GM18907 (cell line): ENCODE data around the gene NYAP2.

ENCODE experiments used
- ATAC-seq: cut with Tn5 transposase; IDR thresholded peaks from one replicate; pipeline ENCODE4 v1.9.1; 2021; ENCODE audit warnings: mild to moderate bottlenecking, moderate library complexity; ENCODE audit not compliant: unreplicated experiment

NYAP2 gene

DNA sequence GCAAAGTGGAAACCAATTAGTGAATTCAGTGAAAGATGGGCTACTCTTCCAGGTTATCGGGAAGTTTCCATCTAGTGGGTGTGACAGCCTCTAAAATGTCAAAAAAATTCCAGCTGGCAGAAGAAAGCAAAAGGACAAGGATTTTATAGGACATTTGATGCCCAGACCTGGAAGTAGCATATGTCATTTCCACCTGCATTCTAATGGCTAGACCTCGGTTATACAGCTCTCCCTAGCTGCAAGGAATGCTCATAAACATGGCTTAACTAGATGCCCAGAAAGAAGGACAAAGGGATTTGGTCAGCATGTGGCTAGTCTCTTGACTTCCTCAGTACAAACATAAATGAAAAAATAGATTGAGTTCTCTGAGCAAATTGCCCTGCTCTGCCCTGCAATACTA lies 215.4 kb downstream of the NYAP2 start:
- ATAC-seq, result no peak

DNA sequence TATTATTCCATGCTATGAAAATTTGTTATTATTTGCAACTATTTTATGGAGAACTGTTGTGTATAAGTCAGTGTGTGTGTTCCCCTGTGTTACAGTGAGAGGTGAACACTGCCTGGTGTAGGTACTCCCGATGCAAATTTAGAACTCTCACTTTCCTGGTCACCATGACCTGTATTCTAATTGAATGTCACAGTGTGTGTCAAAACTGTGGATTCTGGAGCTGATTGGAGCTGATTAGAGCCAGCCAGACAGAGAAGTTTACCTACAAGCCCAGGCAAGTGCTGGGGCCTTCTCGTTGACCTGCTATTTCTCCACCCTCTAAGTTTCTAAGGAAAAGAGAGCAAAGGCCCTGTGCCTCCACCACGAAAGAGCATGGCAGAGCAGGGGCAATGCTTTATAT lies 216.0 kb downstream of the NYAP2 start:
- ATAC-seq, result no peak

- no peak for ATAC-seq
Measured at GRCh38 chr2:225616372-225616771, 216.9 kb downstream of the NYAP2 start.

GRCh38 chr2:225616848-225617247 lies 217.3 kb downstream of the NYAP2 start:
- ATAC-seq, result no peak

DNA sequence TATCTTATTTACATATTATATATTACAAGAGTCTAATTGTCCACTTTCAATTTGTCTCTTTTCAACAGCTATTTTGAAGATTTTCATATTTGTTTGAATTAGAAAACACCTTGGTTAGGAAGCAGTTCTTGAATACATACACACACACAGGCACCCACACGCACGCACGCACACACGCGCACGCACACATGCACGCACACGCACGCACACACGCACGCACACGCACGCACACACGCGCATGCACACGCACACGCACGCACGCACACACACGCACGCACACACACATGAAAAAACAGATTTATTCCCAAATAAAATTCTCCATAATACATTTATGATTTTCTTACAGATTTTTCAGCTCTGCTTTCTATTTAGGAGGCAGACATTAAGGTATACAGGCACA lies 220.7 kb downstream of the NYAP2 start:
- no peak for ATAC-seq

- no peak for ATAC-seq
Measured at GRCh38 chr2:225630824-225631533, 231.5 kb downstream of the NYAP2 start.

GRCh38 chr2:225632351-225632750 lies 232.8 kb downstream of the NYAP2 start:
- no peak for ATAC-seq

GRCh38 chr2:225636558-225636957 lies 237.0 kb downstream of the NYAP2 start:
- no peak for ATAC-seq

- no peak for ATAC-seq
Measured at GRCh38 chr2:225637259-225637658, 237.7 kb downstream of the NYAP2 start.

DNA sequence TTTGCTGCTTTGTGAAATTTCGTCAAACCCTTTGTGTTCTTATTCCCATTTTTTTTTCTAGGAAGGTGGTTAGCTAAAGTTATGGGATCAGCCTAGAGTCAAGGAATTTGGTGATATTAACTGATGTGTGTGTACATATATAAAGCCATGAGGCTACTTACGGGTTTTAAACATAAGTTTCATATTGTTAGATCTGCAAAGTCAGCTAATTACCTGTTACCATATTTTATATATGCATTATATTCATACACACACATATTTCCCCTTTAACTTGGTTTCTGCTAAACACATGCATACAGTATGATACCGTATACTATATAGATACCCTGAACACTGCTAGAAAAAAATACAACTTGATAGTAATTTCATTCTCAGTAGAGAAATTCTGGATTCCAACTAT lies 241.0 kb downstream of the NYAP2 start:
- ATAC-seq, result no peak

DNA sequence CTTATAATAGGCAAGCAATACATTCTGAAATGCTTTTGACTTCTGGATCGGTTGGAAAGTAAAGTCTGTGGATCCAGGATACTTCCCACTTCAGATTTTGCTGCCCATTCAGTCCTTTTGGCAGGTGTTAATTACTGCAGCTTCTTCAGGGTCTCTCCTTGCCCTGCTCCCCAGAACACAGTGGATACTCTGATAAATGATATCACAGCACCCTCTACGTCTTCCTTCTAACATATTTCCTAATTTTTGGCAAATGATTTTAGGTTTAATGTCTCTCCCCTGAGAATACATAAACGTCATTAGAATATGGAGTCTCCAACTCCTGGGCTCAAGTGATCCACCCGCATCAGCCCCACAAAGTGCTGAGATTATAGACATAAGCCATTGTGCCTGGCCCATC lies 249.8 kb downstream of the NYAP2 start:
- no peak for ATAC-seq

- ATAC-seq, result no peak
Measured at GRCh38 chr2:225650041-225650440, 250.5 kb downstream of the NYAP2 start.

GRCh38 chr2:225660262-225661131 lies 261.0 kb downstream of the NYAP2 start:
- peak; percentile 92 for ATAC-seq

GRCh38 chr2:225662101-225662500 lies 262.6 kb downstream of the NYAP2 start:
- ATAC-seq, result no peak

DNA sequence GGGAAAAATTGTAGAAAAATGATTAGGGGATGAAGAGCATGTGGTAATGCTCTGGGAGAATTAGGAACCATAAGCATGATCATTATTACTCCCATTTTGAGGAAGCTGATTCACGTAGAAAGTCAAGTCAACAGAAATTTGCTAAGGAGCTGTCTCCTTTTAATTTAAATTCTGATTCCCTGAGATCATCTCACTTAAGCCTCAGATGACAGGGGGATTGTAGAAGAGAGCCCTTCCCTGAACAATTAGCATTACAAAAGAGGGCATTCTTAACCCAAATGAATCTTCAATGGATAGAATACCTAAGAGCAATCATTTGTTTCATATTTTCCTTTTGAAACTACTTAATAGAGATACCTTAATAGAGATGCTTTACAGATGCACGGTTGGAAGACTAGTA lies 267.9 kb downstream of the NYAP2 start:
- ATAC-seq, result no peak

GRCh38 chr2:225668606-225669266 lies 269.2 kb downstream of the NYAP2 start:
- ATAC-seq, result peak; percentile 94

DNA sequence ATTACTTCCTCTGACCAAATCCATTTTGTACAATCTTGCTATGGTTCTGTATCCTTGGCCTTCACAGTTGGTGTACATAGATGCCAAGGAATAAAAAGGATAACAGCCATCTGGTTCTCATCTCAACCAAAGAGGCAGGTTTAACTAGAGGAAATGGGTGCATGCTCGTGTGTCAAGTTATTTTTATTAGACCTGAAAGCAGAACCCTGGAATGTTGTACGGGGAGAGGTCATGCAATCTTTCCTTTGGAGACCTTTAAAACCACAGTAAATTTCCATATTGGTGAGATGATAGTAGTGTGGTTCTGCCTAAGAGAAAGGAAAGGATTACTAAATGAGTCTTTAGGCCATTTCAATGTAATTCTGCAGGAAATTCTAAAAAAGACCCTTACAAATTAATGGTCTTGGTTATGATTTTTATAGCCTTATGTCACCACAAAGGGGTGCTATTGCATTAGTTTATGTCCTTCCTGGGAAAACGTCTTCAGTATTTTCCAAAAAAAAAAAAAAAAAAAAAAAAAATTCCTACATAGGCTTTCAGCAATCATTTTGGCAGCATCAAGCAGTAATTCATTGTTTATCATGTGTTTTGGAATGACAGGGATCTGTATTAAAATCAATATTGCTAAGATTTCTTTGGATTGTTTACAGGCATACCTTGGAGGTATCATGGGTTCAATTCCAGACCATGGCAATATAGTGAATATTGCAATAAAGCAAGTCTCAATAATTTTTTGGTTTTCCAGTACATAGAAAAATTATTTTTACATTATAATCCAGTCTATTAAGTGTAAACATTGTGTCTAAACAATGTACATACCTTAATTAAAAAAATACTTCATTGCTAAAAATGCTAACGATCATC lies 270.8 kb downstream of the NYAP2 start:
- no peak for ATAC-seq

GRCh38 chr2:225678792-225679191 lies 279.3 kb downstream of the NYAP2 start:
- no peak for ATAC-seq

GRCh38 chr2:225683258-225683657 lies 283.7 kb downstream of the NYAP2 start:
- ATAC-seq, result no peak

DNA sequence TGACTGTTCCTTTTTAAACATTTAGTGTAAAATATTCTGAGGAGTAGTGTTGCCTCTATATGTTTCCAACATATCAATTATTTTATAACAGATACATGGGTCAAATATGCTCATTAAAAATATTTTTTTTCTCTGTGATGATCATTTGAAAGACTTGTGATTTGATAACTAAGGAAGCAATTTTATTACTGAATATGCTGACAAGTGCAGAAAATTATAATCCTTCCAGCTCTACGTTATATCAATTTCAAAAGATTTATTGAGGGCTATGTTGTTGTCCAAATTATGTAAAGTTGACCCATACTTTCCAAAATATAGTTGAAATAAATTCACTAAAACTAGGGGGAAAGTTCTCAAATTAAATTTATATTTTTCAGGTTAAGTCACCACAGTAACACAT lies 290.6 kb downstream of the NYAP2 start:
- no peak for ATAC-seq

DNA sequence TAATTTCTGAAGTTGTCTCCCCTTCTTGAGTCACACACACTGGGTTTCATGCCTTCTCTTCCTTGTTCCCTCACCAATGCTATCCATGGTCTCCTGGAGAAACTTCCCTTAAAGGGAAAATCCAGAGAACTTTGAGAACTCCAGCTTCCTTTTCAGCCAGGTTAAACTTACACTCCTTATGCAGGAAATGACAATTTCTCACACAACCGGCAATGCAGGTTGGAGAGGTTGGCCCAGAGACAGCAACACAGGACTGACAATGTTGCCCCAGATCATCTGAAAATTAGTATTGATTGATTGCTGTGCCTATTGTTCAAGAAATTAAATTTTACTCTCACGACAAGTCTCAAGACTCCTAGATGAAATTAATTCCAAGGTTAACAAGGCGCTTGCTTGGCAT lies 292.2 kb downstream of the NYAP2 start:
- no peak for ATAC-seq
